ENCODE measurements around the gene RND1. TPM values are rescaled to one million over a fixed set of nuclear protein-coding genes. Genes with fewer than 3 reads are reported as not detected.

The RND1 gene
- total RNA-seq, 2 experiments from 2014 or later = 4.8 to 5.7 TPM

DNA sequence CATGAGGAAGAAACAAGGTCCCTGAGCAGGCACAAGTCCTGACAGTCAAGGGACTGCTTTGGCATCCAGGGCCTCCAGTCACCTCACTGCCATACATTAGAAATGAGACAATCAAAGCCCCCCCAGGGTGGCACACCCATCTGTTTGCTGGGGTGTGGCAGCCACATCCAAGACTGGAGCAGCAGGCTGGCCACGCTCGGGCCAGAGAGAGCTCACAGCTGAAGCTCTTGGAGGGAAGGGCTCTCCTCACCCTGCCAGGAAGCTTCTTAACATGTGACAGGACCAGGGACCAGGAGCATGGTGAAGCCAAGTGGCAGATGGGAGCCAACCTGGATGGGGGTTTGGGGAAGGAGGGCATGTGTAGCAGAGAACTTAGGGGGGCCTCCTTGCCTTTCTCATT lies 37.4 kb downstream of the RND1 start:
- peaks cover 48% of the 10 kb centered on the region for H3K36me3 ChIP-seq (ENCODE audit: insufficient read depth, low read length)
- ChIA-PET CTCF (interaction anchor here (0.6 kb wide), 1 partner anchor 13 kb away, joined by 3 read pairs; no protein-coding TSS in a partner anchor), POLR2A (no interaction called here)
- no peaks in the 10 kb centered on the region for H3K4me1 Mint-ChIP-seq (ENCODE audit: low read depth)
- ATAC-seq (ENCODE audit: poor library complexity) (no peak), DNase-seq (no peak)
- intact Hi-C loops (cut with DNase I, micrococcal nuclease) = no loop called here
- TF ChIP-seq, protein P1, sequence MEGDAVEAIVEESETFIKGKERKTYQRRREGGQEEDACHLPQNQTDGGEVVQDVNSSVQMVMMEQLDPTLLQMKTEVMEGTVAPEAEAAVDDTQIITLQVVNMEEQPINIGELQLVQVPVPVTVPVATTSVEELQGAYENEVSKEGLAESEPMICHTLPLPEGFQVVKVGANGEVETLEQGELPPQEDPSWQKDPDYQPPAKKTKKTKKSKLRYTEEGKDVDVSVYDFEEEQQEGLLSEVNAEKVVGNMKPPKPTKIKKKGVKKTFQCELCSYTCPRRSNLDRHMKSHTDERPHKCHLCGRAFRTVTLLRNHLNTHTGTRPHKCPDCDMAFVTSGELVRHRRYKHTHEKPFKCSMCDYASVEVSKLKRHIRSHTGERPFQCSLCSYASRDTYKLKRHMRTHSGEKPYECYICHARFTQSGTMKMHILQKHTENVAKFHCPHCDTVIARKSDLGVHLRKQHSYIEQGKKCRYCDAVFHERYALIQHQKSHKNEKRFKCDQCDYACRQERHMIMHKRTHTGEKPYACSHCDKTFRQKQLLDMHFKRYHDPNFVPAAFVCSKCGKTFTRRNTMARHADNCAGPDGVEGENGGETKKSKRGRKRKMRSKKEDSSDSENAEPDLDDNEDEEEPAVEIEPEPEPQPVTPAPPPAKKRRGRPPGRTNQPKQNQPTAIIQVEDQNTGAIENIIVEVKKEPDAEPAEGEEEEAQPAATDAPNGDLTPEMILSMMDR (IDR thresholded peaks at IDR 0.05) = no peak
- H3K4me1 ChIP-seq (ENCODE audit: insufficient read depth, low read length) = peaks cover 5% of the 10 kb centered on the region
- no peaks in the 10 kb centered on the region for H3K27me3 Mint-ChIP-seq
- H3K27ac ChIP-seq (ENCODE audit: low read depth in 1 of 2, low read length in 2 of 2) = no peak overlapping the region
- H3K9me3 ChIP-seq (ENCODE audit: control insufficient read depth in 1 of 2, insufficient read depth in 1 of 2, low read length in 2 of 2) = no peaks in the 10 kb centered on the region
- H3K9me3 Mint-ChIP-seq = no peaks in the 10 kb centered on the region
- H3K27me3 ChIP-seq (ENCODE audit: control insufficient read depth in 1 of 2, insufficient read depth in 2 of 2, low read length in 2 of 2) = no peaks in the 10 kb centered on the region
- no peak overlapping the region for H3K4me3 ChIP-seq (ENCODE audit: low read length)
- H3K36me3 Mint-ChIP-seq (ENCODE audit: low read depth) = peaks cover 49% of the 10 kb centered on the region
- no peak overlapping the region for H3K4me3 Mint-ChIP-seq
- no peak overlapping the region for H3K27ac Mint-ChIP-seq

DNA sequence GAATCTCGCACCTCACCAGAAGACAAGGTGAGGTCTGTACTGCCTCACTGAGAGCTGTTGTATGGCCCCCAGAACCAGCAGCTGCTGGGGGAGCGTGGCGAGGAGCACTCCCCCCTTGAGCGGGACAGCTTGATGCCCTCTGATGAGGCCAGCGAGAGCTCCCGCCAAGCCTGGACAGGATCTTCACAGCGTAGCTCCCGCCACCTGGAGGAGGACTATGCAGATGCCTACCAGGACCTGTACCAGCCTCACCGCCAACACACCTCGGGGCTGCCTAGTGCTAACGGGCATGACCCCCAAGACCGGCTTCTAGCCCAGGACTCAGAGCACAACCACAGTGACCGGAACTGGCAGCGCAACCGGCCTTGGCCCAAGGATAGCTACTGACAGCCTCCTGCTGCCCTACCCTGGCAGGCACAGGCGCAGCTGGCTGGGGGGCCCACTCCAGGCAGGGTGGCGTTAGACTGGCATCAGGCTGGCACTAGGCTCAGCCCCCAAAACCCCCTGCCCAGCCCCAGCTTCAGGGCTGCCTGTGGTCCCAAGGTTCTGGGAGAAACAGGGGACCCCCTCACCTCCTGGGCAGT lies 38.1 kb downstream of the RND1 start:
- Mint-ChIP-seq H3K27me3 (no peaks in the 10 kb centered on the region), H3K36me3 (ENCODE audit: low read depth) (peaks cover 43% of the 10 kb centered on the region), H3K27ac (no peak overlapping the region), H3K4me3 (no peak overlapping the region), H3K4me1 (ENCODE audit: low read depth) (no peaks in the 10 kb centered on the region), H3K9me3 (no peaks in the 10 kb centered on the region)
- DNase-seq = no peak
- TF ChIP-seq, protein P1 (IDR thresholded peaks at IDR 0.05) = no peak
- Histone ChIP-seq H3K9me3 (ENCODE audit: control insufficient read depth in 1 of 2, insufficient read depth in 1 of 2, low read length in 2 of 2) (no peaks in the 10 kb centered on the region), H3K36me3 (ENCODE audit: insufficient read depth, low read length) (peaks cover 41% of the 10 kb centered on the region), H3K4me3 (ENCODE audit: low read length) (no peak overlapping the region), H3K4me1 (ENCODE audit: insufficient read depth, low read length) (peaks cover 5% of the 10 kb centered on the region), H3K27me3 (ENCODE audit: control insufficient read depth in 1 of 2, insufficient read depth in 2 of 2, low read length in 2 of 2) (no peaks in the 10 kb centered on the region), H3K27ac (ENCODE audit: low read depth in 1 of 2, low read length in 2 of 2) (no peak overlapping the region)
- intact Hi-C loops (cut with DNase I, micrococcal nuclease) = no loop called here
- ATAC-seq (ENCODE audit: poor library complexity) = no peak
- POLR2A ChIA-PET = interaction anchor here (0.7 to 2.0 kb wide), 2 partner anchors 13 to 25 kb away, joined by 3 to 8 read pairs; partner anchors contain the start of gene DDX23
- CTCF ChIA-PET = interaction anchor here (0.6 kb wide), 1 partner anchor 13 kb away, joined by 3 read pairs; no protein-coding TSS in a partner anchor

DNA sequence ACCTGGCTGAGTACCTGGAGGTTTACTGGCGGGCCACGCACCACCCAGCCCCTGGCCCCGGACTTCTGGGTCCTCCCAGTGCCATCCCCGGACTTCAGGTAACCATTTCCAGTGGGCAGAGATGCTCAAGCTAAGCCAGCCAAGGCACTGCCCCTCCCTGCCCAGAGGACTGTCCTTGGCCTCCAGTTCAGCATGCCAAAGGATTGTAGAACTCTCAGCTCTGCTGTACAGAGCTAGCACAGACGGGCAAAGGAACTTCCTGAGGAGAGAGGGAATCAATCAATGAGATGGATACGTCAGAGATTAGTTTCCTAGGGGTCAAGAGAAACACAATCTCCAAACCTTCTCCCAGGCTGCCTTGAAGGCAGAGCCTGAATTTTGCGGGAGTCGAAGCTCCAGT lies 38.6 kb downstream of the RND1 start:
- no peak for DNase-seq
- no peaks in the 10 kb centered on the region for H3K9me3 Mint-ChIP-seq
- H3K4me3 Mint-ChIP-seq = no peak overlapping the region
- TF ChIP-seq, protein P1 (IDR thresholded peaks at IDR 0.05) = no peak
- peaks cover 35% of the 10 kb centered on the region for H3K36me3 ChIP-seq (ENCODE audit: insufficient read depth, low read length)
- no peak overlapping the region for H3K27ac ChIP-seq (ENCODE audit: low read depth in 1 of 2, low read length in 2 of 2)
- no peak for ATAC-seq (ENCODE audit: poor library complexity)
- no peaks in the 10 kb centered on the region for H3K27me3 ChIP-seq (ENCODE audit: control insufficient read depth in 1 of 2, insufficient read depth in 2 of 2, low read length in 2 of 2)
- no peak overlapping the region for H3K27ac Mint-ChIP-seq
- POLR2A ChIA-PET = interaction anchor here (0.7 to 2.0 kb wide), 2 partner anchors 12 to 25 kb away, joined by 3 to 8 read pairs; partner anchors contain the start of gene DDX23
- H3K36me3 Mint-ChIP-seq (ENCODE audit: low read depth) = peaks cover 37% of the 10 kb centered on the region
- H3K4me3 ChIP-seq (ENCODE audit: low read length) = no peak overlapping the region
- H3K4me1 Mint-ChIP-seq (ENCODE audit: low read depth) = no peaks in the 10 kb centered on the region
- H3K27me3 Mint-ChIP-seq = no peaks in the 10 kb centered on the region
- intact Hi-C loops (cut with DNase I, micrococcal nuclease) = no loop called here
- no peaks in the 10 kb centered on the region for H3K9me3 ChIP-seq (ENCODE audit: control insufficient read depth in 1 of 2, insufficient read depth in 1 of 2, low read length in 2 of 2)
- CTCF ChIA-PET = interaction anchor here (2.5 kb wide), 1 partner anchor 13 kb away, joined by 11 read pairs; no protein-coding TSS in a partner anchor
- H3K4me1 ChIP-seq (ENCODE audit: insufficient read depth, low read length) = peaks cover 5% of the 10 kb centered on the region

All from CD4-positive, alpha-beta T cell (primary cell).